GM23338 (cell line): Measurements from ENCODE around the gene ABL1. TPM values are rescaled to one million over a fixed set of nuclear protein-coding genes. Genes with fewer than 3 reads are reported as not detected.
A peak's percentile ranks its signal among the peaks of the same experiment; 100 is the strongest.

ENCODE experiments used
- ATAC-seq: fragments of 200-7000 bp; cut with Tn5 transposase; 3 replicates; pipeline ENCODE4 v1.9.1; 2020
- DNase-seq: peaks from one replicate; pipeline ENCODE4 v3.0.0-alpha.2; 2015; ENCODE audit warnings: low spot score
- H2AFZ ChIP-seq: fragments of 200-600 bp; sonication (generic); 2 replicates; pipeline ENCODE4 v1.8.0; 2016; ENCODE audit warnings: antibody characterized with exemption, mild to moderate bottlenecking, moderate library complexity
- H3F3A ChIP-seq: fragments of 200-600 bp; sonication (generic); replicated peaks from 2 replicates; pipeline ENCODE4 v1.8.0; 2017; ENCODE audit warnings: antibody characterized with exemption, mixed run types, low read depth
- H3K27ac ChIP-seq: fragments of 200-600 bp; sonication (generic); 2 replicates; pipeline ENCODE4 v1.6.1; 2016; ENCODE audit warnings: low read depth
- H3K27me3 ChIP-seq: fragments of 200-600 bp; sonication (generic); 2 replicates; pipeline ENCODE4 v1.8.0; 2016; ENCODE audit warnings: mild to moderate bottlenecking, mixed run types, moderate library complexity; ENCODE audit not compliant: insufficient read depth
- H3K36me3 ChIP-seq: fragments of 200-600 bp; sonication (generic); 2 replicates; pipeline ENCODE4 v1.8.0; 2016; ENCODE audit warnings: mild to moderate bottlenecking; ENCODE audit not compliant: insufficient read depth
- H3K4me1 ChIP-seq: fragments of 200-600 bp; sonication (generic); 2 replicates; pipeline ENCODE4 v1.8.0; 2016; ENCODE audit warnings: mild to moderate bottlenecking, moderate library complexity; ENCODE audit not compliant: insufficient read depth
- H3K4me2 ChIP-seq: fragments of 200-600 bp; sonication (generic); 2 replicates; pipeline ENCODE4 v1.7.1; 2017; ENCODE audit warnings: mixed run types
- H3K4me3 ChIP-seq: fragments of 200-600 bp; sonication (generic); 2 replicates; pipeline ENCODE4 v1.6.1; 2016; ENCODE audit warnings: mixed run types
- H3K79me2 ChIP-seq: fragments of 200-600 bp; sonication (generic); replicated peaks from 2 replicates; pipeline ENCODE4 v1.8.0; 2017; ENCODE audit warnings: mild to moderate bottlenecking; ENCODE audit not compliant: insufficient read depth
- H3K9me2 ChIP-seq: fragments of 200-600 bp; sonication (generic); 2 replicates; pipeline ENCODE4 v1.8.0; 2017; ENCODE audit not compliant: insufficient read depth
- H4K20me1 ChIP-seq: fragments of 200-600 bp; sonication (generic); replicated peaks from 2 replicates; pipeline ENCODE4 v1.8.0; 2017; ENCODE audit warnings: mild to moderate bottlenecking; ENCODE audit not compliant: insufficient read depth
- H3K27ac Mint-ChIP-seq: 2 replicates; pipeline ENCODE4 v1.8.0; 2020; ENCODE audit warnings: inconsistent platforms, mild to moderate bottlenecking, moderate library complexity, mixed read lengths
- H3K27me3 Mint-ChIP-seq: 3 replicates; pipeline ENCODE4 v1.8.0; 2022; ENCODE audit warnings: low read depth, mild to moderate bottlenecking, moderate library complexity, mixed read lengths, inconsistent platforms; ENCODE audit not compliant: insufficient read depth, poor library complexity
- H3K36me3 Mint-ChIP-seq: 3 replicates; pipeline ENCODE4 v1.8.0; 2021; ENCODE audit warnings: low read depth, mild to moderate bottlenecking, inconsistent platforms, moderate library complexity, mixed read lengths
- H3K4me1 Mint-ChIP-seq: 3 replicates; pipeline ENCODE4 v1.8.0; 2020; ENCODE audit warnings: mild to moderate bottlenecking, inconsistent platforms, mixed read lengths
- H3K4me3 Mint-ChIP-seq: 3 replicates; pipeline ENCODE4 v1.8.0; 2021; ENCODE audit warnings: moderate library complexity, mild to moderate bottlenecking, inconsistent platforms, mixed read lengths
- H3K9me3 Mint-ChIP-seq: 3 replicates; pipeline ENCODE4 v1.8.0; 2020; ENCODE audit warnings: moderate library complexity, mild to moderate bottlenecking, inconsistent platforms, mixed read lengths
- CREB1 ChIP-seq: fragments of 250-450 bp; sonication (Bioruptor Pico); IDR thresholded peaks from 2 replicates; pipeline ENCODE4 v1.5.0; 2020; ENCODE audit warnings: low read depth, mild to moderate bottlenecking, moderate library complexity
- EZH2phosphoT487 ChIP-seq: fragments of 200-600 bp; sonication (generic); IDR thresholded peaks from one replicate; pipeline ENCODE4 v1.8.1; 2018; ENCODE audit warnings: antibody characterized with exemption; ENCODE audit not compliant: unreplicated experiment
- JUNB ChIP-seq: IDR thresholded peaks from one replicate; pipeline ENCODE4 v1.6.1; 2016; ENCODE audit warnings: antibody characterized with exemption; ENCODE audit not compliant: unreplicated experiment
- POLR2AphosphoS5 ChIP-seq: IDR thresholded peaks from 2 replicates; pipeline ENCODE4 v1.6.1; 2016; ENCODE audit warnings: antibody characterized with exemption, low read depth
- STAT1 ChIP-seq: IDR thresholded peaks from one replicate; pipeline ENCODE4 v1.6.1; 2016; ENCODE audit warnings: antibody characterized with exemption; ENCODE audit not compliant: unreplicated experiment
- ZNF331 ChIP-seq: fragments of 250-450 bp; sonication (Bioruptor Pico); IDR thresholded peaks from 2 replicates; pipeline ENCODE4 v1.5.0; 2020; ENCODE audit warnings: low read depth, mild to moderate bottlenecking, moderate library complexity
- polyA plus RNA-seq: library from polyadenylated mRNA; unstranded; fragments of >200 nt; fragmentation: Nextera tagmentation; extraction: Ambion mirVana; gene quantifications from 2 replicates; pipeline ENCODE4 v1.2.1, GENCODE V29; 2016
- total RNA-seq: library from RNA; depleted of rRNA; stranded (reverse); fragments of >200 nt; shearing (Covaris generic); gene quantifications from 2 replicates; pipeline ENCODE4 v1.2.3, GENCODE V29; 2014
- TF ChIP-seq, protein P1 (sequence below): IDR thresholded peaks from one replicate; pipeline ENCODE4 v1.6.1; 2018; ENCODE audit warnings: antibody characterized with exemption; ENCODE audit not compliant: unreplicated experiment
- TF ChIP-seq, protein P2 (sequence below), 2 experiments: fragments of 200-600 bp in 1 of 2; sonication (generic) in 1 of 2; conservative IDR thresholded peaks; 2 replicates each; pipeline versions ENCODE4 v1.5.1 to v1.6.1; 2016 to 2017; ENCODE audit warnings: antibody characterized with exemption in 2 of 2, low read depth in 2 of 2, mild to moderate bottlenecking in 2 of 2, moderate library complexity in 1 of 2

The ABL1 gene
- total and polyA plus RNA-seq, 2 experiments from 2014 or later: 20.7 to 85.1 TPM

DNA sequence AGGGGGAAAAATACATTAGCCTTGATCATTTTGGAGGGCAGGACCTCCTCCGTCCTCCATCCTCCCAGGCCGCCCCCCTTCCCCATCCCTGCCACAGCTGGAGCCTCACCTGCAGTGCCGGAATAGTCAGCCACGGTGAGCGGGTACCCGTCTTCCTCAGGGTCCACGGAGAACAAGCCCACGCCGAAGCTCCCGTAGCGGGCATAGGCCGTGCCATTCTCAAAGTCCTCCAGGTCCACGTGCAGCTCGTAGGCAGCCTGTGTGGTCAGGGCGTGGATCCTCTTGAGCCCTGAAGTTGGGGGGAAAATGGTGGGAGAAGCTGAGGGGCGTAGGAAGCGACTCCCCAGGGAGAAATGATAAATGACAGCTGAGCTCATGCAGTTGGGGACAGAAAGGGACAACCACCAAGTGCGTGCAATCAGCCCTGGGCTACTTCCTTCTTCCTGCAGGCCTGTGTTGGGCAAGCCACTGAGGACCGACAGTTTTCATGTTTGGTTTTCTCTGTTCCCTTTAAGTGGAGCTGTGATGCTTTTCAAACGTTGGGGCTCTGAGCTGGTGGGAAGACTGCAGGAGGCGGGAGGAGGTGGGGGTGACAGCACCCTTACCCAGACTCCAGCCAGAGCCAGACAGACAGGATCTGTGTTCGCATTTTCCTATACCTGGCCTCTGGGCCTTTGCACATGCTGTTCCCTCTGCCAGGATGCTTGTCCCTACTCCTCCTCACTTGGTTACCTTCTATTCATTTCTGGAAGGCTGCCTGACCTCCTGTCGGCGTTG lies 70.3 kb downstream of the ABL1 start:
- Mint-ChIP-seq H3K9me3 (no peaks in the 10 kb centered on the region), H3K27me3 (peaks cover 6% of the 10 kb centered on the region), H3K4me1 (peaks cover 4% of the 10 kb centered on the region; the same call in 2 of the 3 replicates), H3K27ac (no peak overlapping the region), H3K4me3 (no peak overlapping the region), H3K36me3 (no peaks in the 10 kb centered on the region)
- DNase-seq (no peak), ATAC-seq (no peak)
- H3F3A ChIP-seq: no peaks in the 10 kb centered on the region
- TF ChIP-seq EZH2phosphoT487 (no peak), CREB1 (CRISPR knock-in tag) (no peak), STAT1 (no peak), POLR2AphosphoS5 (no peak)
- no peak overlapping the region for H2AFZ ChIP-seq
- no peak overlapping the region for H3K27ac ChIP-seq
- H3K9me2 ChIP-seq: no peaks in the 10 kb centered on the region
- no peaks in the 10 kb centered on the region for H3K27me3 ChIP-seq
- no peaks in the 10 kb centered on the region for H3K4me1 ChIP-seq
- H3K4me2 ChIP-seq: no peak overlapping the region
- H4K20me1 ChIP-seq: no peaks in the 10 kb centered on the region
- no peaks in the 10 kb centered on the region for H3K36me3 ChIP-seq
- H3K4me3 ChIP-seq: no peak overlapping the region
- no peaks in the 10 kb centered on the region for H3K79me2 ChIP-seq

DNA sequence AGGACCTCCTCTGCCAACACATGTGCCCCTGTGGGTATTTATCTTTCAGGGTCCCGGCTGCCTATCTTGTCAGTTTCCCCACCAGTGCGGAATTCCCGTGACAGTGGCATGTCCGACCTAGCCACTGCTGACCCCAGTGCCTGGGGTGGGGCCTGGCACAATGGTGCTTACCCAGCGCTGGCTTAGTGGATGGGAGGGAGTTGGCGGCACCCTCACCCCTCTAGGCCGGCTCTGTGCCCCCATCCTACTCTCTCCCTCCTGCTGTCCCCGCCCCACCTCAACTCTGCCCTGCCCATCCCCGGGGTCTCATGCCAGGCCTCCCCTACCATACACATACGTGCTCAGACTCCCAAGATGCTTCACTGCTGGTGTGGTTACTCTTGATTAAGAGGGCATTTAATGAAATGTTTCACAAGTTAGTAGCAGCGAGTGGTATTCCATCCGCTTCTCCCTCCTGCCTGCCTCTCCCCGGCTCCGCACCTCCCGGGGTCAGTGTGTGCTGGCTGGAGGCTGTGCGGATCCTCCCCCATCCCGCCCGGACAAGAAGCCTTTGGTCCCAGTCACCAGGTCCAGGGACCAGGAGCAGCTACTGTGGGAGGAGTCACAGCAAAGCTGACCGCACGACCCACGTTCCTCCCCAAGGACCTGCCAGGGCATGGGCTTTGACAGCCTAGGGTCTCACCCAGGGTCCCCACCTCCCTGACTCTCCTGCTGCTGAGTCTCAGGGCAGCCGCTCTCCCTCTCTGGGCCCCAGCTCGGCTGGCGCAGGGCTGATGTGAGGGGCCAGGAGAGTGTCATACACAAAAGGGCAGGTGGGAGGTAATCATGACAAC lies 71.1 kb downstream of the ABL1 start:
- Mint-ChIP-seq H3K27ac (no peak overlapping the region), H3K4me1 (peaks cover 6% of the 10 kb centered on the region; the same call in 2 of the 3 replicates)
- ATAC-seq: peak; percentile 13
- TF ChIP-seq ZNF331 (CRISPR knock-in tag) (no peak), EZH2phosphoT487 (no peak), POLR2AphosphoS5 (no peak), CREB1 (CRISPR knock-in tag) (no peak), JUNB (no peak)
- TF ChIP-seq, protein P1, sequence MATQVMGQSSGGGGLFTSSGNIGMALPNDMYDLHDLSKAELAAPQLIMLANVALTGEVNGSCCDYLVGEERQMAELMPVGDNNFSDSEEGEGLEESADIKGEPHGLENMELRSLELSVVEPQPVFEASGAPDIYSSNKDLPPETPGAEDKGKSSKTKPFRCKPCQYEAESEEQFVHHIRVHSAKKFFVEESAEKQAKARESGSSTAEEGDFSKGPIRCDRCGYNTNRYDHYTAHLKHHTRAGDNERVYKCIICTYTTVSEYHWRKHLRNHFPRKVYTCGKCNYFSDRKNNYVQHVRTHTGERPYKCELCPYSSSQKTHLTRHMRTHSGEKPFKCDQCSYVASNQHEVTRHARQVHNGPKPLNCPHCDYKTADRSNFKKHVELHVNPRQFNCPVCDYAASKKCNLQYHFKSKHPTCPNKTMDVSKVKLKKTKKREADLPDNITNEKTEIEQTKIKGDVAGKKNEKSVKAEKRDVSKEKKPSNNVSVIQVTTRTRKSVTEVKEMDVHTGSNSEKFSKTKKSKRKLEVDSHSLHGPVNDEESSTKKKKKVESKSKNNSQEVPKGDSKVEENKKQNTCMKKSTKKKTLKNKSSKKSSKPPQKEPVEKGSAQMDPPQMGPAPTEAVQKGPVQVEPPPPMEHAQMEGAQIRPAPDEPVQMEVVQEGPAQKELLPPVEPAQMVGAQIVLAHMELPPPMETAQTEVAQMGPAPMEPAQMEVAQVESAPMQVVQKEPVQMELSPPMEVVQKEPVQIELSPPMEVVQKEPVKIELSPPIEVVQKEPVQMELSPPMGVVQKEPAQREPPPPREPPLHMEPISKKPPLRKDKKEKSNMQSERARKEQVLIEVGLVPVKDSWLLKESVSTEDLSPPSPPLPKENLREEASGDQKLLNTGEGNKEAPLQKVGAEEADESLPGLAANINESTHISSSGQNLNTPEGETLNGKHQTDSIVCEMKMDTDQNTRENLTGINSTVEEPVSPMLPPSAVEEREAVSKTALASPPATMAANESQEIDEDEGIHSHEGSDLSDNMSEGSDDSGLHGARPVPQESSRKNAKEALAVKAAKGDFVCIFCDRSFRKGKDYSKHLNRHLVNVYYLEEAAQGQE: no peak
- TF ChIP-seq, protein P2, sequence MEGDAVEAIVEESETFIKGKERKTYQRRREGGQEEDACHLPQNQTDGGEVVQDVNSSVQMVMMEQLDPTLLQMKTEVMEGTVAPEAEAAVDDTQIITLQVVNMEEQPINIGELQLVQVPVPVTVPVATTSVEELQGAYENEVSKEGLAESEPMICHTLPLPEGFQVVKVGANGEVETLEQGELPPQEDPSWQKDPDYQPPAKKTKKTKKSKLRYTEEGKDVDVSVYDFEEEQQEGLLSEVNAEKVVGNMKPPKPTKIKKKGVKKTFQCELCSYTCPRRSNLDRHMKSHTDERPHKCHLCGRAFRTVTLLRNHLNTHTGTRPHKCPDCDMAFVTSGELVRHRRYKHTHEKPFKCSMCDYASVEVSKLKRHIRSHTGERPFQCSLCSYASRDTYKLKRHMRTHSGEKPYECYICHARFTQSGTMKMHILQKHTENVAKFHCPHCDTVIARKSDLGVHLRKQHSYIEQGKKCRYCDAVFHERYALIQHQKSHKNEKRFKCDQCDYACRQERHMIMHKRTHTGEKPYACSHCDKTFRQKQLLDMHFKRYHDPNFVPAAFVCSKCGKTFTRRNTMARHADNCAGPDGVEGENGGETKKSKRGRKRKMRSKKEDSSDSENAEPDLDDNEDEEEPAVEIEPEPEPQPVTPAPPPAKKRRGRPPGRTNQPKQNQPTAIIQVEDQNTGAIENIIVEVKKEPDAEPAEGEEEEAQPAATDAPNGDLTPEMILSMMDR (conservative IDR thresholded peaks at IDR 0.05; ENCODE audit: low read depth in 2 of 2): no peak

More for the DNA sequence above, 71.1 kb downstream of the ABL1 start:
- Histone ChIP-seq H2AFZ (0 out of 2 replicates have a peak overlapping the region, but pooled peaks have one; percentile 38), H3K36me3 (no peaks in the 10 kb centered on the region), H3K4me1 (no peaks in the 10 kb centered on the region), H3K4me2 (no peak overlapping the region), H3K4me3 (no peak overlapping the region), H3K9me2 (no peaks in the 10 kb centered on the region), H4K20me1 (no peaks in the 10 kb centered on the region), H3K27me3 (no peaks in the 10 kb centered on the region), H3K27ac (no peak overlapping the region), H3K79me2 (no peaks in the 10 kb centered on the region), H3F3A (no peaks in the 10 kb centered on the region)
- no peaks in the 10 kb centered on the region for H3K36me3 Mint-ChIP-seq
- DNase-seq: no peak
- H3K27me3 Mint-ChIP-seq: peaks cover 4% of the 10 kb centered on the region
- H3K9me3 Mint-ChIP-seq: no peaks in the 10 kb centered on the region
- H3K4me3 Mint-ChIP-seq: no peak overlapping the region
